NCI-H146 (cell line): Measurements from ENCODE around the gene FFAR4.
"Not testable (repeated sequence)": the region's sequence is repeated elsewhere in the genome, so short reads cannot be mapped to it uniquely, and the experiment has no call there.

Source experiments
- DNase-seq: peaks from one replicate; lab custom pipeline; 2025; lab: John Stamatoyannopoulos, UW

The FFAR4 gene

DNA sequence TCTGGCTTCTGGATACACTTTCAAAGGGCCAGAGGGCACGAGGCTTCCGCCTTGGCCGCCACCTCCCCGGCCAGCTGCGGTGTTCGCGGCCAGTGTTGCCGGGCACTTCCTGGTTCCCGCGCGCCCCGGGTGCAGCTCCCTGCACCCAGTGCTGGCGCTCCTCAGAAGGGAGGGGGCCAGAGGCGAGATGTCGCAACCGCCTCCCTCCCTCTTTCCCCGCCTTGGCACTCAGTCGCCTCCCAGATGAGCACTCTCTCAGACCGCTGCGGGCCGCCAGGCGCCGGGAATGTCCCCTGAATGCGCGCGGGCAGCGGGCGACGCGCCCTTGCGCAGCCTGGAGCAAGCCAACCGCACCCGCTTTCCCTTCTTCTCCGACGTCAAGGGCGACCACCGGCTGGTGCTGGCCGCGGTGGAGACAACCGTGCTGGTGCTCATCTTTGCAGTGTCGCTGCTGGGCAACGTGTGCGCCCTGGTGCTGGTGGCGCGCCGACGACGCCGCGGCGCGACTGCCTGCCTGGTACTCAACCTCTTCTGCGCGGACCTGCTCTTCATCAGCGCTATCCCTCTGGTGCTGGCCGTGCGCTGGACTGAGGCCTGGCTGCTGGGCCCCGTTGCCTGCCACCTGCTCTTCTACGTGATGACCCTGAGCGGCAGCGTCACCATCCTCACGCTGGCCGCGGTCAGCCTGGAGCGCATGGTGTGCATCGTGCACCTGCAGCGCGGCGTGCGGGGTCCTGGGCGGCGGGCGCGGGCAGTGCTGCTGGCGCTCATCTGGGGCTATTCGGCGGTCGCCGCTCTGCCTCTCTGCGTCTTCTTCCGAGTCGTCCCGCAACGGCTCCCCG is at the start of gene FFAR4:
Gene FFAR4, plus strand, starts transcription at position 231 of the 842 bp plus-strand sequence. Its CDS starts 56 bp downstream, at position 287.
- DNase-seq = peak; percentile 87

DNA sequence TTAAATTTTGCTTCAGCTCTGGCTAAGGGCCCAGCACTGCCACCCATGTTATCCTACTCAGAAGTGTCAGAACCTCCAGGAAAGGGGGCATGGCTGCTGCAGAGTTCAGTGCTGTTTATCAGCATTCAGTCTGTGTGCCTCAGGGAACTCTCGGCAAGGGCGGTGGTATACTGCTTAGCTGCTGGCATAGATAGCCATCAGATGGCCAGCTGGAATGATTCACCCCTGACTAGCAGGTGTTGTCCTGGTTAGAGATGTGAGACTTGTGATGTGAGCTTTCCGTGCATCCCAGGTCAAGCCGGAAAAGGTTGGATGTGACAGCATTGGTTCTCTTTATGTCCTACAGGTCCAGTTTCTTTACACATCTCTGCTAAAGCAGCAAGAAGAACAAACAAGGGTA is 47.9 kb upstream of the FFAR4 start:
- DNase-seq = no peak

DNA sequence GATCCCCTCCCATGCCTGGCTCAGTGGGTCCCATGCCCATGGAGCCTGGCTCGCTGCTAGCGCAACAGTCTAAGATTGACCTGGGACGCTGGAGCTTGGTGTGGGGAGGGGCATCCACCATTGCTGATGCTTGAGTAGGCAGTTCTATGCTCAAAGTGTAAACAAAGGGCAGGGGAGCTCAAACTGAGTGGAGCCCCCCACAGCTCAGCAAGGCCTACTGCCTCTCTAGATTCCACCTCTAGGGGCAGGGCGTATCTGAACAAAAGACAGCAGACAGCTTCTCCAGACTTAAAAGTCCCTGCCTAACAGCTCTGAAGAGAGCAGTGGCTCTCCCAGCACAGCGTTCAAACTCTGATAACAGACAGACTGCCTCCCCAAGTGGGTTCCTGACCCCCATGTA is 31.2 kb upstream of the FFAR4 start:
- DNase-seq = no peak

DNA sequence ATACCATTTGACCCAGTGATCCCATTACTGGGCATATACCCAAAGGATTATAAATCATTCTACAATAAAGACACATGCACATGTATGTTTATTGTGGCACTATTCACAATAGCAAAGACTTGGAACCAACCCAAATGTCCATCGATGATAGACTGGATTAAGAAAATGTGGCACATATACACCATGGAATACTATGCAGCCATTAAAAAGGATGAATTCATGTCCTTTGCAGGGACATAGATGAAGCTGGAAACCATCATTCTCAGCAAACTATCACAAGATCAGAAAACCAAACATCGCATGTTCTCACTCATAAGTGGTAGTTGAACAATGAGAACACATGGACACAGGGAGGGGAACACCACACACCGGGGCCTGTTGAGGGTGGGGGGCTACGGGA is 25.6 kb upstream of the FFAR4 start:
- DNase-seq = not testable (repeated sequence)

DNA sequence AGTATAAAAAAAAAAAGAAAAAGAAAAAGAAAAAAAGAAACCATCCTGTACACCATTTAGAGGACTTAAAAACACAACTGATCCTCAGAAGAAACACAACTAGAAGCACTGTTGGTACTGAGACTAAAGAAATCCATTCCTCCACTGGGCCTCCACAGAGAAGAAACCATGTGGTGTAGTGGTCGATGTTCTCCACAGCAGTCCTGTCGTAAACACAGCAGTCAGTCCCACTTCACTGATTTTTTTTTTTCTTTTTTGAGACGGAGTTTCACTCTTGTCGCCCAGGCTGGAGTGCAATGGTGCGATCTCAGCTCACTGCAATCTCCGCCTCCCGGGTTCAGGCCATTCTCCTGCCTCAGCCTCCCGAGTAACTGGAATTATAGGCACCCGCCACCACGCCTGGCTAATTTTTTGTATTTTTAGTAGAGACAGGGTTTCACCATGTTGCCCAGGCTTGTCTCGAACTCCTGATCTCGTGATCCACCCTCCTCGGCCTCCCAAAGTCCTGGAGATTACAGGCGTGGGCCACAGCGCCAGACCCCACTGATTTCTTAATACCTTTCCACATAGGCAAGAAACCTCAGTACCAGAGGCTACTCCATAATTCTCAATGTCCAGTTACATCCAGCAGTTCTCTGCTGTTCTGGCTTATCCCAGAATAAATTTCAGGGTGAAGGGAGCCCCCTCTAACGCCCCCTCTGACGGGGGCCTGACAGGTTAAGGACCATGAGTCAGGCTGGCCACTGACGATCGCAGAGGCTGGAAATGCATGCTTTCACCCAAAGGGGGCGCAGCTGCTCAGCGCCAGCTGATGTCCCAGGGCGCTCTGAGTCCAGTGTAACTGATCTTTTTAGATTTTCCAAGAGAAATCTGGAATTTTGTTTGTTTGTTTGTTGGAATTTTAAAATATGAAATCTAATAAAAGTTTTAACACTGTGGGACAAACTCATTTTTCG is 24.8 kb upstream of the FFAR4 start:
- peak; percentile 18 for DNase-seq

DNA sequence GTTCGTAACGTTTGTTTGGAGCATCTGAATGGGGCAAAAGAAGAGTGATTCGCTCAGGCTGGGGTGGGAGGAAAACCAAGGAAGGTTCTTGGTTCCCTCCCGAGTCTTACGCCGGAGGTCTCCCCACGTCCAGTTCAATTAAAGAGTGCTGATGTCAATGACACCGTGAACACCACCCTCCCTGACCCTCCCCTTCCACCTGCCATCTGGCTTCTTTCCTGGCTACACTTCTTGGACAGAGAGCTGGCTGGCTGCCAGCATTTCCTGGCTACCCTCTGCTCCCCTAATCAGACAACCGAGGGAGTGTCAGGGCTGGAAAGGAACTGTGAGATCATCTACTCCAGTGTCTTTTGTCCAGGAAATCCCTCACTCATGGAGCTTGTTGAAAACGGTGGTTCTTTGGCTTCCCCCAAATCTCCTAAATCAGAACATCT is 24.1 kb upstream of the FFAR4 start:
- peak; percentile 81 for DNase-seq

DNA sequence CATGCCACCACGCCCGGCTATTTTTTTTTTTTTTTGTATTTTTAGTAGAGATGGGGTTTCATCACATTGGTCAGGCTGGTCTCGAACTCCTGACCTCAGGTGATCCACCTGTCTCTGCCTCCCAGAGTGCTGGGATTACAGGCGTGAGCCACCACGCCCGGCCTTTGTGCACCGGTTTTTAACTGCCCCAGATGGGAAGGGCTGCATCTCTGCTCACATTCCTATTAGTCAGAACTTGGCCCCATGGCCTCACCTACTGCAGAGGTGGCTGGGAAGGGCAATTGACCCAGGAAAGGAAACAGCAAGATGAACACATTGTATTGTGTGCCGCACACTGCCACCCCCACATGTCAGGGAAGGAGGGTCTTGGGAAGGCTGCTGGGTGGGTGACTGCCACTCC is 19.5 kb upstream of the FFAR4 start:
- not testable (repeated sequence) for DNase-seq

DNA sequence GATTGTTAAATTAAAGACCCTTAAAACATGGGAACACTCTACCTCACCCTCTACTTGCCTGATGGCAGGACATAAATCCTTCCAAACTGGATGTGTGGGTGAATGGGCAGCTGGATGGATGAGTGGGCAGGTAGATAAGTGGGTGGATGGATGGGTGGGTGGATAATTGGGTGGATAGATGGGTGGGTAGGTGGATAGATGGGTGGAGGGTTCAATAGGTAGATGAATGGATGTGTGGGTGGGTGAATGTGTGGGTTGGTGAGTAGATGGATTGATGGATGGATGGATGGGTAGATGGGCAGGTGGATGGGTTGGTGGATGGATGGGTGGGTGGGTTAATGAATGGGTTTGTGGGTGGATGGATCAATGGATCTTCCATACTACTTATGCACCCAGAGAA is 18.9 kb upstream of the FFAR4 start:
- DNase-seq = no peak

DNA sequence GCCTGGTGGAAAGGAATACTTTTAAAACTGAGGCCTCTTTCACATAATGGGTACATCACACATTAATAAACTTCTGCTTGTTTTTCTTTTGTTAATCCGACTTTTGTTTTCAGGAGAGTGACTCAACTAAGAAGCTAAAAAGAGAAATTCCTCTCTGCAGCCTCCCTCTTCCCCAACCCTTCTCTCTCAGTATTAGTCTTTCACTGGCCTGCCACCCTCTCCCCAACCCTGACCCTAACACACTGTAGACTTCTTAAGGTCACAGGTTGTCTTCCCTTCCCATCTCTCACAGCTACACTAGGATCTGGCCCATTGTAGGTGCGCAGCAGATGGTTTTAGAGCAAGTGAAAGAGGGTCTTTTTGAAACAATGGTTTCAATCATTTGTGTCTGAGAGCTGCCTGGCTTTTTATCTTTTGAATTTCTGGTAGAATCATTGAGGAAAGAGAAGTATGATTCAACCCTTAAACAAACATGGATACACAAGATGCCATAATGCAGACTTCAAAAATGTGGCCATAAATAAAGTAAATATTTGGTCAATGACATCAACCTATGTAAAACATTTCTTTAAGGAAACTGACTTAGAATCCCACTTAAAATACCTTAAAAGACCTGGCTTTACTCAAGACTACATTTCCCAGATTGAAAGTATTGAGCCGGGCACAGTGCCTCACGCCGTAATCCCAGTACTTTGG is 17.9 kb upstream of the FFAR4 start:
- no peak for DNase-seq

DNA sequence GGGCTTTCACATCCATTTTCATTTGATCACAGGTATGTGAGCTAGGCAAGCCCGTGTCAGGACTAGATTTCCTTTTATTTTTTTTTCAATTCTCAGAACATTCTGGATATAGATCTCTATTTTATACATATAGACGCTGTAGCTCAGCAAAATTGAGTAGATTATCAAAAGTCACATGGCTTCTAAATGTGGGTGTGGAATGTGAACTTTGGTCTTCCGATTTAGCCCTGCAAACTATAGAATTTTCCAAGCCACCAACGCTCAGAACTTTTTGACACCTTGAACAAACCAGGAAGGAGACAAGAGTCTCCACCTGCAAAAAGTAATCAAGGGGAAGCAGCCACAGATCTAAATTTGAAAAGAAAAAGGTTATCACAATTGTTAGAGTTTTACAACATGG is 15.9 kb upstream of the FFAR4 start:
- no peak for DNase-seq

DNA sequence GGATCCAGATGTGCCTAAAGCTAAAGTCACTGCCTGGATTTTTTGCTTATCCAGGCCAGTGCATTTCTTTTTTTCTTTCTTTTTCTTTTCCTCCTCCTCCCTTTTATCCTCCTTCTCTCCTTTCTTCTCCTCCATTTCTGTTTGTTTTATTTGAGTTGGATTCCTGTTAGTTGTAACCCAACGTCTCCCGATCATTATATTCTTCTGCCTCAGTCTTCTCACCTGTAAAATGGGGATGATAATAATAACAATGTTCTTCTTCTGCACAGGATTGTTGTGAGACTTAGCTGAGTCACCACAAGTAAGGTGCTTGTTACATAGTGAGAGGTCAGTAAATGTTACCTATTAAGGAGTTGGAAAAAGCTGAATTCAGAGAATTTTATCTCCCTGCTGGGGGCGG is 13.7 kb upstream of the FFAR4 start:
- no peak for DNase-seq

DNA sequence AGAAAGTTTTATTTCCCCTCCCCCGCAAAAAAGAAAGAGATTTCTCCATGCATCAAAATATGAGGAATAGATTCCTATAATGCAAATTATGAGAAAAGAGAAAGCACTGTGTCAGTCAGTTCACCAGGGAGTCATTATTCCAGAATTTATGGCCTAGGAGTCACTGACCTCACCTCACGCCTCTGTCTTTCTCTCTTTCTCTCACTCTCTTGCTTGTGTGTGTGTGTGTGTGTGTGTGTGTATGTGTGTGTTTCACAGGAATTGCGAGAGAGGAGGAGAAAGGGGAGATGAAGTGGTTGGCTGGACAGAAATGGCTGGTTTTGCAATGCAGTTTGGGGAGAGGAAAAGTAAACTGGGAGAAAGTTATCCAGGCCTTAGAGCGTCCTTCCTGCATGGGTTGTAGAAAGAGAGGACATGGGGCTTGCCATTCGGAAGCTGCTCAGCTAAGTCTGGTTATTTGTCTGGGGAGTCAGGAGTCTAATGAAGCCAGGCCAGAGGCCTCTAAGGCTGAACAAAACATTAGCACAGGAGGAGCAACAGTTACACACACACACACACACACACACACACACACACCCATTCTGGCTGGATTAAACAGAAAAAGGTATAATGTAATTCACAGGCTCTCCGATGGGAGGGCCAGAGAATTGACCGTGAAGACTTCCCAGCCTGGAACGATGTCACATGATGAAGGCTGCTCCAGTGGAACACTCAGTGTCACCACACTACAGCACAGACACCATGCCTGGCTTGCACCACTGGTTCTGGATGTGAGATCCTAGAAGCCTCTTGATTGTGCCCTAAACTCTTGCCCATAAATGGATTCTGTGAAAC is 12.8 kb upstream of the FFAR4 start:
- no peak for DNase-seq

DNA sequence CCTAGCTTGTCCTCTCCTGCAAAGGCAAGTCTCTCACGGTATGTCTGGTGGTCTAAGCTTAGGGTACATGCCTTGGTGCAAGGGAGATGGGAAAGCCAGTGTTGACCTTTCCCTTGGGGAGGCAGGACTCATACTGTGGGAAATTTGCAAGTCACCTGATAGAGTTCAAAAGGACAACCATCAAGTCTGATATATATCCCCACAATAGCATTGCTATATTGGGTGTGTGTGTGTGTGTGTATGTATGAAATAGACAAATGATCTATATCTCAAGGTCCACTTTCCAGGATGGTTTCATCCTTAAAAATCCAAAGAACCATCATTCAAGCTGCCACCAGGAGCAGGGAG is 12.2 kb upstream of the FFAR4 start:
- DNase-seq = no peak

DNA sequence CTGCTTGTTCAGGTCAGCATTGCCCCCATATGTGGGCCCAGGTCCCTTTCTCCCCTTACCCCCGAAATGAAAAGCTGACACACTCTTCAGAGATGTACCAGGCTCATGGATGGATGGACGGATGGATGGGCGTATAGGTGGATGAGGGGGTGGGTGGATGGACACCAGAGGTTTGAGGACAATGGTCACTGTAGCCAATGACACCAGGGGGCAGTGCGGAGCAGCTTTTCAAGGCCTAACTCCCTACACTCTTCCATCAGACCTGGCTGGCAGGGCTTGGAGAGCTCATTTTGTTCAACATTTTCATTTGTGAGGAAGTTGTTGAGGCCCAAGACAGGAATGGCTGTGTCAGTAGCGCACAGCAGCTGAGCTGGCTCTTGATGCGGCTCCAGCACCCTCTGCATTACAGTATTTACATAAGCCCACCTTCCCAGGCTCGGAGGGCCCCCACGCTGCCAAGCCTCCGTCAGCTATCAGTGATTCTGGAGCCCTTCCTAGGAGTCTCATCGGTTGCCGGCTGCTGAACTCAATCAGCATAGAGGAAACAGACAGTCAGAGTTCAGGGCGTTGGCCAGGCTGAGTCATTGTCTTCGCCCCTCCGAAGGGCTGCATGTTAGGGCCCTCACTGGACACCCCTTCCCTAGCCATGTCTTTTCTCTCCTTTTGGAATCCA is 11.6 kb upstream of the FFAR4 start:
- peak; percentile 74 for DNase-seq

DNA sequence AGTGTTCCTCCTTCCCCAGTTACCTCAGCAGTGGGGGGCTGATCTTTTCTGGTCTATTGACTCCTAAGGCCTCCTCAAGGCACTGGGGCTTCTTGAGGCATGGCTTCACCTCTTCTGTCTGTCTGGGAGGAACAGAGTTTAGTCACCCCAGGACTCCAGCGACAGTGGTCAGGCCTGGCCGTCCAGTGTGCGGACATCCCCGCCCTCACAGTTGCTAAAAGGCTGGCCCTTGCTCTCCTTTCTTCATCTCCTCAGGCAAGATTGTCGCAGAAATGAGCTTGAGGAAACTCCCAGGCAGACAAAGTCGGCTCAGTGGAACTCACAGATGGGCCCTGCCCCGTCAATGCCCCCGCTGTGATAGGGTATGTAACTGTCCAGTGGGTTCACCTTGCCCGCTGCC is 7.0 kb upstream of the FFAR4 start:
- no peak for DNase-seq

DNA sequence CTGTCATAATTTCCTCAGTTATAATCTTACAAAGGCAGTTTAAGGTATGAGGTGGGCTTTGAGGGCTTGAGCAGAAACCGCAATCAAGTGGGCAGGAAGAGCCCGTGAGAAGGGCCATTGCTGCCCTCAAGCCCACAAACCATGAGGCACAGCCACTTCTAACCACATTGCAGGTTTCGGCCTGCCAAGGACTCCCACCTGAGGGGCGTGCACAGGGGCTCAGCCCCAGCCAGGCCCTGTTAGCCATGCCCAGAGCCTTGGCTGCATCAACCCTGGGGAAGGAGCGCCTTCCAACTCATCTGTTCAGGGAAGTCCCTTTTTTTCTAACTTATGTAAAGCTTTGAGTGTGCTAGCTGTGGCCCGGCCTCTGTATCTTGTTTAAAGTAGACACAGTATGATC is 5.9 kb upstream of the FFAR4 start:
- DNase-seq = no peak

DNA sequence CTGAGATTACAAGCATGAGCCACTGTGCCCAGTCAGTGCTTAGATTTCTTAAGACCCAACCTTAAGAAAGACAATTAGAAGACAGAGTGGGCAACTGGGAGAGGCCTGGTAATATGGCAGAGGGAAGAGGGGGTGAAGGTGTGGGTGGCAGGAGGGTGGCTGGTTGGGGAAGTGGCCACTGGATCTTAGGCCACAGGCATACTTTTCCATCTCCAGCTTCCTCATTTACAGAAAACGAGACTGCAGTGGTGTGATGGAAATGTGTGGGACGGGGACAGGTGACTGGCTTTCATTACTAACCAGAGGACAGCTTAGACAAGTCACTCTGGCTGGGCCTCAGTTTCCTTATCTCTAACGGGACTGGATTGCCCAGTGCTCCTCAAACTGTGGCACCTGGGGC is 1.0 kb upstream of the FFAR4 start:
- no peak for DNase-seq

DNA sequence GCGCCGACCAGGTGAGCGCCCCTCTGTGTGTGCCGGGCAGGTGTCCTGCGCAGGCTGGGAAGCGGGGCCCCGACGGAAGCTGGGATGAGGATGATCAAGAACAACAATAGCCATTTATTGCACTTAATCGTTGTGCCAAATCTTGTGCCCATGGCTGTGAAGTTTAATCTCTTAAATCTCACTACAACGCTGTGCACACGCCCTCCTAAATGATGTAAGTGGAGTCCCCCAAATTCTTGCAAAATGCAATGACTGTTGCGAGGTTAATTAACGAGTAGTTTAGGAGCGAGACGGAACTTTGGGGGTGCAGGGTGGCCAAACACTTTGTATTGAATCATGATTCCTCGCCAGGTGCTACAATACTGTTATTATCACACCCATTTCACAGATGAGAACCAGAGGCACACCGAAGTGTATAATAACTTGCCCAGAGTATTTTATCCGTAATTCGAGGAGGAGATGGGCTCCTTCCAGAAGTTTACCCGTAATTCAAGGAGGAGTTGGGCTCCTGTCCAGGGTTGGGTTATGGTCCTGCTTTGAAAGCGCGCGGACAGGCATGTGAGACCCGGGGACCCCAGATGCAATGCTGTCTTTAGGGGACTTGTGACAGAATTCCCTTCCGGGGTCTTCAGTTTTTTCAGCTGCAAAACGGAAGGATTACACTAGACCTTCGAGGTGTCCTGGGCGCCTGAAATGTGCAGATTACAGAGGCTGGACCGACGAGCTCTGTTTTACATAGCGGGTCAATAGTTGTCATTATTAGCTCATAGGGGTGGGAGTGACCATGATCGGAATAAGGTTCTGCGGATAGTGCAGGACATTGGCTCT is 1.0 kb downstream of the FFAR4 start:
- no peak for DNase-seq

DNA sequence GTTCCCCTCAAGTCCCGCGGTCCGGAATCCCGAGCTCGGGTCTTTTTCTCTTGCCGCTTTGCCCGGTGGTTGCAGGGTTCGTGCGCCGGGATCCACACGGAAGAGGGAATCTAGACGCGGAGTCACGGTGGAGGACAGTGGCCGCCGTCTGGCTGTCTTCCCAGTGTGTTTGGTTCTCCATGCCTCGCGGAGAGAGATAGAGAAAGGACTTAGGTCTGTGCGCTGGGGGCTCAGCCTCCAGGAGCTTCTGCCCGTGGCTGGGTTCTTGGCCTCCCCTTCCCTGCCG is 1.6 kb downstream of the FFAR4 start:
- no peak for DNase-seq

DNA sequence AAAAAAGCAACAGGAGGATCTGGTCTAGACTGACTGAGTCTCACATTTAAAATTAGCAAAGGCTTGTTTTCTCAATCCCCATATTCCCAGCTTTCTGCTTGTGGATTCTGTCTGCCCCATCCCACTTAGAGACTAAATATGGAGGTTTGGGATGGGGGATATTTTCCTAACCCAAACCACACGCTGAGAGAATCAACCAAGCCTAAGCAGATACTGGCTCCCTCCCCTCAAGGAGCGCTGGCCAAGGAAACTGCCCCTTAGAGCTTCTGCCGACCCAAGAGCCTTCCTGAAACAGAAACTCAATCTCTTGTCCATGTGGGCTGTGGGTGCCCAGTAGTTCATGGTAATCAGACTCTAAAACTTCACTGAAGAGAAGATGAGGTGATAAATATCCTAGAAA is 3.9 kb downstream of the FFAR4 start:
- DNase-seq = no peak
